Mesenchymal stem cell (in vitro differentiated cells and primary cell): ENCODE results near the gene TXN.
A peak's percentile ranks its signal among the peaks of the same experiment; 100 is the strongest.
"Not testable (repeated sequence)": the region's sequence is repeated elsewhere in the genome, so short reads cannot be mapped to it uniquely, and the experiment has no call there.

Experiments used
- DNase-seq: peaks from one replicate; pipeline ENCODE4 v3.0.0-alpha.2; 2013
- H2AFZ ChIP-seq: one replicate; pipeline ENCODE4 v1.6.1; 2013; ENCODE audit warnings: low read depth, mild to moderate bottlenecking, control low read depth, inconsistent platforms, low read length, moderate library complexity
- H2AK5ac ChIP-seq: 2 replicates; pipeline ENCODE4 v1.6.1; 2013; ENCODE audit warnings: low read length, moderate library complexity, mild to moderate bottlenecking, inconsistent platforms; ENCODE audit not compliant: severe bottlenecking
- H2BK120ac ChIP-seq: one replicate; pipeline ENCODE4 v1.6.1; 2013; ENCODE audit warnings: low read depth, mild to moderate bottlenecking, inconsistent platforms, low read length, moderate library complexity
- H2BK12ac ChIP-seq, 2 experiments: one replicate each; pipeline ENCODE4 v1.6.1; 2013; ENCODE audit warnings: inconsistent platforms in 2 of 2, low read length in 2 of 2, mild to moderate bottlenecking in 2 of 2, moderate library complexity in 2 of 2, control low read depth in 1 of 2
- H2BK15ac ChIP-seq: one replicate; pipeline ENCODE4 v1.6.1; 2013; ENCODE audit warnings: mild to moderate bottlenecking, low read depth, inconsistent platforms; ENCODE audit not compliant: poor library complexity, severe bottlenecking
- H2BK5ac ChIP-seq: 2 replicates; pipeline ENCODE4 v1.6.1; 2013; ENCODE audit warnings: low read depth, mild to moderate bottlenecking, low read length, control low read depth, inconsistent platforms; ENCODE audit not compliant: poor library complexity, severe bottlenecking
- H3K14ac ChIP-seq, 2 experiments: one replicate each; pipeline ENCODE4 v1.6.1; 2013; ENCODE audit warnings: inconsistent platforms in 2 of 2, low read length in 2 of 2, control low read depth in 1 of 2, mild to moderate bottlenecking in 1 of 2, moderate library complexity in 1 of 2
- H3K18ac ChIP-seq, 2 experiments: one replicate each; pipeline ENCODE4 v1.6.1; 2013; ENCODE audit warnings: inconsistent platforms in 2 of 2, low read length in 2 of 2, control low read depth in 1 of 2, low read depth in 1 of 2, mild to moderate bottlenecking in 1 of 2
- H3K23ac ChIP-seq, 2 experiments: one replicate each; pipeline ENCODE4 v1.6.1; 2013; ENCODE audit warnings: inconsistent platforms in 2 of 2, low read length in 2 of 2, mild to moderate bottlenecking in 2 of 2, moderate library complexity in 2 of 2, control low read depth in 1 of 2
- H3K27ac ChIP-seq: 2 replicates; pipeline ENCODE4 v1.5.1; 2013; ENCODE audit warnings: mild to moderate bottlenecking, moderate library complexity, low read length, control low read depth, inconsistent platforms; ENCODE audit not compliant: poor library complexity, severe bottlenecking
- H3K27me3 ChIP-seq, 2 experiments: 2 replicates each; pipeline versions ENCODE4 v1.6.1 to v1.7.0; 2013; ENCODE audit warnings: low read length in 2 of 2, mild to moderate bottlenecking in 2 of 2, moderate library complexity in 2 of 2, control low read depth in 1 of 2, inconsistent platforms in 1 of 2; ENCODE audit not compliant: control insufficient read depth in 1 of 2, insufficient read depth in 1 of 2
- H3K36me3 ChIP-seq, 2 experiments: 2 replicates each; pipeline versions ENCODE4 v1.6.1 to v1.7.0; 2013; ENCODE audit warnings: low read length in 2 of 2, control low read depth in 1 of 2, inconsistent platforms in 1 of 2, low read depth in 1 of 2, mild to moderate bottlenecking in 1 of 2; ENCODE audit not compliant: insufficient read depth in 2 of 2, control insufficient read depth in 1 of 2
- H3K4ac ChIP-seq, 2 experiments: one replicate each; pipeline ENCODE4 v1.6.1; 2013; ENCODE audit warnings: inconsistent platforms in 2 of 2, low read length in 2 of 2, mild to moderate bottlenecking in 2 of 2, moderate library complexity in 2 of 2, control low read depth in 1 of 2, low read depth in 1 of 2
- H3K4me1 ChIP-seq: 2 replicates; pipeline ENCODE4 v1.6.1; 2013; ENCODE audit warnings: low read depth, low read length, control low read depth; ENCODE audit not compliant: control insufficient read depth, insufficient read depth
- H3K4me2 ChIP-seq: 2 replicates; pipeline ENCODE4 v1.6.1; 2013; ENCODE audit warnings: low read length, mild to moderate bottlenecking, inconsistent platforms; ENCODE audit not compliant: poor library complexity, severe bottlenecking
- H3K4me3 ChIP-seq, 2 experiments: 2 replicates each; pipeline versions ENCODE4 v1.5.1 to v1.7.0; 2013; ENCODE audit warnings: low read length in 2 of 2, mild to moderate bottlenecking in 2 of 2, control low read depth in 1 of 2, low read depth in 1 of 2; ENCODE audit not compliant: insufficient read depth in 1 of 2
- H3K79me1 ChIP-seq: replicated peaks from 2 replicates; pipeline ENCODE4 v1.6.1; 2013; ENCODE audit warnings: mild to moderate bottlenecking, control low read depth, low read length, inconsistent platforms; ENCODE audit not compliant: poor library complexity, severe bottlenecking
- H3K9ac ChIP-seq: 2 replicates; pipeline ENCODE4 v1.7.0; 2013; ENCODE audit warnings: mild to moderate bottlenecking, low read length, moderate library complexity
- H3K9me3 ChIP-seq: 2 replicates; pipeline ENCODE4 v1.7.0; 2013; ENCODE audit warnings: mild to moderate bottlenecking, low read length; ENCODE audit not compliant: control insufficient read depth
- H4K8ac ChIP-seq: one replicate; pipeline ENCODE4 v1.6.1; 2013; ENCODE audit warnings: inconsistent platforms, mild to moderate bottlenecking, low read length, moderate library complexity
- H4K91ac ChIP-seq: one replicate; pipeline ENCODE4 v1.6.1; 2013; ENCODE audit warnings: mild to moderate bottlenecking, low read length, inconsistent platforms
- WGBS: methylation state at CpG from one replicate; pipeline ENCODE4 v1.1.7; 2013; ENCODE audit warnings: mixed read lengths; 5-methylcytosine and 5-hydroxymethylcytosine counted together

TXN gene

DNA sequence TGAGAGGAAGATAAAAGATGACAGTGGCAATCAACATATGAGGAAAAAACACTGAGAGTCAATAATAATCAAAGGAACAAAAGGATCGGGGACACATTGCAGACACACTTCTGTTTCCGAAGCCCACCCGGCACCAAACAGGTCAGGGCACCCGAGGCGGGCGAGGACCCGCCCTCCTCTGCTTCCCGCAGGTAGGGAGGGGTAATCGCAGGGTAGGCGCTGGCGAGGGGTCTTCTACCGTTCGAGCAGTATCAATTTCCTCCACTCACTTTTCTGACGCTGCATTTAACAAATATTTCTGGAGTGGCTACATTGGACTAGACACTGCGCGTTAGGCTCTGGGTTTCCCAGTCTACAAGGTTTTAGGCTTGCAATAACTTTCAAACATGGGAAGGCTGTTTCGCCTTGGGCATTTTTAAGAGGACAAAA, 1.3 kb downstream of the TXN start:
- peak overlapping the region; percentile 97 for H3K9ac ChIP-seq
- H4K8ac ChIP-seq, result peak overlapping the region; percentile 73
- no peak overlapping the region for H2BK5ac ChIP-seq
- peaks cover 14% of the 10 kb centered on the region for H3K4me1 ChIP-seq
- 3% methylated on average over 17 of the region's 17 CpGs for WGBS
- peak overlapping the region; percentile 6 to 86 for H3K18ac ChIP-seq
- no peaks in the 10 kb centered on the region for H3K27me3 ChIP-seq
- H3K4me2 ChIP-seq, result peak overlapping the region; percentile 49
- no peak overlapping the region for H2AK5ac ChIP-seq
- H2BK15ac ChIP-seq, result no peak overlapping the region
- no peaks in the 10 kb centered on the region for H3K9me3 ChIP-seq
- peaks cover 1% of the 10 kb centered on the region for H3K79me1 ChIP-seq
- peak overlapping the region in 1 of 2 experiments; percentile 78 for H3K14ac ChIP-seq
- peak overlapping the region; percentile 82 to 93 for H3K4me3 ChIP-seq
- H4K91ac ChIP-seq, result peak overlapping the region; percentile 45
- H3K27ac ChIP-seq, result peak overlapping the region; percentile 59
- no peak for DNase-seq
- no peak overlapping the region for H2BK120ac ChIP-seq
- H2AFZ ChIP-seq, result no peak overlapping the region
- peaks cover 0 to 13% of the 10 kb centered on the region in 2 experiments for H3K36me3 ChIP-seq
- H3K23ac ChIP-seq, result peak overlapping the region in 1 of 2 experiments; percentile 75
- no peak overlapping the region for H2BK12ac ChIP-seq
- peak overlapping the region; percentile 57 to 61 for H3K4ac ChIP-seq

DNA sequence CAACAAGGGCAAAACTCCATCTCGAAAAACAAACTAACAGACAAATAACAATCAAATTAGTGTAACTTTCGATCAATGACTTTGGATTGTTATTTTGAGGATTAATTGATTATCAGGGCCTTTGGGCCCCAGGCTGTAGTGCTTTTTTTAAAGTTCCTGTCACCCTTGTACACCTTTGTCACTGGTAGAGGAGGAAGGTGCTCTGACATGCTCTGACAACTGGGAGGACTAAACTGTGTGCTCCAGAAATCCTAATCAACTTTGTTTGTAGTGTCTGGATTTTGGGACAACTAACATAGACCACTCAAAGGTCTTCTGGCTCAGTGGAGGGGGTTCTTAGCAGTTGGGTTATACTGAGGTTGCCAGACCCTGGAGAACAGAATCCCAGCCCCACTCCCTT, 1.8 kb downstream of the TXN start:
- 100% methylated on average over 1 of the region's 2 CpGs for WGBS

DNA sequence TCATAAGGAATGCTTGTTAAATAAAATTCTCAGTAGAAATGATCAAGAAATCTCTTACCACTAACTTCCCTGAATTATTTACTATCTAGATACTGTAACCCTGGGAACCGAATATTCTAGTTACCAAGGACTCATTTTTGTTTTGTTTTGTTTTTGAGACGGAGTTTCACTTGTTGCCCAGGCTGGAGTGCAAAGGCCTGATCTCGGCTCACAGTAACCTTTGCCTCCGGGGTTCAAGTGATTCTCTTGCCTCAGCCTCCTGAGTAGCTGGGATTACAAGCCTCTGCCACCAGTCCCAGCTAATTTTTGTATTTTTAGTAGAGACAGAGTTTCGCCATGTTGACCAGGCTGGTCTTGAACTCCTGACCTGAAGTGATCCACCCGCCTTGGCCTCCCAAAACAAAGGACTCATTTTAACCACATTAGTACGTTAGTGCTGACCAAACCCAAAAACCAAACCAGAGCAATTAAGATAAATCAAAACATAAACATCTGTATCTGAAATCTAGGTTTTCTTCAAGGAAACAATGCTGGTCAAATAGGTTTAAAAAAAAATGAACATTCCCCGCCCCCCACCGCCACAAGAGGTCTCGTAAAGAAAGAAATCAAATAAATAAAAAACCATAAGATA, 3.7 kb downstream of the TXN start:
- H4K91ac ChIP-seq, result no peak overlapping the region
- H3K4me1 ChIP-seq, result peaks cover 12% of the 10 kb centered on the region
- H3K9ac ChIP-seq, result peak overlapping the region; percentile 97
- no peak overlapping the region for H2BK12ac ChIP-seq
- no peak overlapping the region for H2BK5ac ChIP-seq
- H4K8ac ChIP-seq, result no peak overlapping the region
- H3K79me1 ChIP-seq, result peaks cover 2% of the 10 kb centered on the region
- no peak overlapping the region for H3K23ac ChIP-seq
- no peak overlapping the region for H3K27ac ChIP-seq
- no peak overlapping the region for H3K4me2 ChIP-seq
- no peak overlapping the region for H2BK120ac ChIP-seq
- H2AFZ ChIP-seq, result no peak overlapping the region
- H3K36me3 ChIP-seq, result peaks cover 7 to 37% of the 10 kb centered on the region in 2 experiments
- H3K18ac ChIP-seq, result no peak overlapping the region
- H3K27me3 ChIP-seq, result no peaks in the 10 kb centered on the region
- H2BK15ac ChIP-seq, result no peak overlapping the region
- peak overlapping the region in 1 of 2 experiments; percentile 93 for H3K4me3 ChIP-seq
- H2AK5ac ChIP-seq, result no peak overlapping the region
- peak; percentile 60 for DNase-seq
- H3K9me3 ChIP-seq, result no peaks in the 10 kb centered on the region
- H3K4ac ChIP-seq, result no peak overlapping the region
- H3K14ac ChIP-seq, result no peak overlapping the region
- WGBS, result 82% methylated on average over 10 of the region's 10 CpGs

More for the DNA sequence above, 1.8 kb downstream of the TXN start:
- Histone ChIP-seq H3K9ac (peak overlapping the region; percentile 97), H2AK5ac (peak overlapping the region; percentile 21), H3K14ac (no peak overlapping the region), H3K4me1 (peaks cover 17% of the 10 kb centered on the region), H3K36me3 (peaks cover 5 to 19% of the 10 kb centered on the region in 2 experiments), H2AFZ (no peak overlapping the region), H3K27ac (no peak overlapping the region), H3K9me3 (no peaks in the 10 kb centered on the region), H2BK12ac (no peak overlapping the region), H3K23ac (no peak overlapping the region), H4K8ac (no peak overlapping the region), H2BK5ac (no peak overlapping the region), H4K91ac (no peak overlapping the region), H3K4ac (no peak overlapping the region), H2BK15ac (no peak overlapping the region), H2BK120ac (no peak overlapping the region), H3K18ac (no peak overlapping the region), H3K27me3 (no peaks in the 10 kb centered on the region), H3K4me2 (peak overlapping the region; percentile 49), H3K79me1 (peaks cover 1% of the 10 kb centered on the region), H3K4me3 (peak overlapping the region in 1 of 2 experiments; percentile 93)
- no peak for DNase-seq

GRCh38 chr9:110251770-110252169, 4.5 kb downstream of the TXN start:
- H3K27me3 ChIP-seq, H3K4me3 ChIP-seq, H3K79me1 ChIP-seq, H2AK5ac ChIP-seq, H3K4me2 ChIP-seq, H2BK5ac ChIP-seq, H3K4ac ChIP-seq, DNase-seq, H3K27ac ChIP-seq, H2BK15ac ChIP-seq, H2BK12ac ChIP-seq, H3K18ac ChIP-seq, H3K14ac ChIP-seq, H3K9me3 ChIP-seq, H2AFZ ChIP-seq, H3K23ac ChIP-seq, H4K8ac ChIP-seq, H3K4me1 ChIP-seq, H4K91ac ChIP-seq, H2BK120ac ChIP-seq: not testable (repeated sequence)
- H3K9ac ChIP-seq, result peak overlapping the region; percentile 97
- 91% methylated on average over 5 of the region's 5 CpGs for WGBS
- peaks cover 7 to 46% of the 10 kb centered on the region in 2 experiments for H3K36me3 ChIP-seq
